Measurements from ENCODE around the gene RPUSD3.

DNA sequence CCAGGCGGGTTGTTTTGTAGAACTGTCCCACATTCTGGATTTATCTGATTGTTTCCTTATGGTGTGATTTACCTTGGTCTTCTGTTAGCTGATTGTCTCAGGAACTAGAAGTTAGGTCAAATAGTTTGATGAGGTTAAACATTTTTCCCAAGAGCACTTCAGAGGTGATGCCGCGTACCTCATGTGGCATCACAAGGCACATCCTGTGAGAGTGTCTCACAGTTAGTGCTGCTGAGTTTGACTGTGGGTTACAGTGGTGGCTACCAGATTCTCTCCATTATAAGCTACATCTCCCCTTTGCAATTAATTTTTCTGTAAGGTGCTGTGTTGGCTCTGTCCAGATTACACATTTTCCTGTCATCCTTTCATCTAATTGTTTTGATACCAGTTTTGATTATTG lies 12.6 kb downstream of the RPUSD3 start:
- TF ChIP-seq, protein P1, sequence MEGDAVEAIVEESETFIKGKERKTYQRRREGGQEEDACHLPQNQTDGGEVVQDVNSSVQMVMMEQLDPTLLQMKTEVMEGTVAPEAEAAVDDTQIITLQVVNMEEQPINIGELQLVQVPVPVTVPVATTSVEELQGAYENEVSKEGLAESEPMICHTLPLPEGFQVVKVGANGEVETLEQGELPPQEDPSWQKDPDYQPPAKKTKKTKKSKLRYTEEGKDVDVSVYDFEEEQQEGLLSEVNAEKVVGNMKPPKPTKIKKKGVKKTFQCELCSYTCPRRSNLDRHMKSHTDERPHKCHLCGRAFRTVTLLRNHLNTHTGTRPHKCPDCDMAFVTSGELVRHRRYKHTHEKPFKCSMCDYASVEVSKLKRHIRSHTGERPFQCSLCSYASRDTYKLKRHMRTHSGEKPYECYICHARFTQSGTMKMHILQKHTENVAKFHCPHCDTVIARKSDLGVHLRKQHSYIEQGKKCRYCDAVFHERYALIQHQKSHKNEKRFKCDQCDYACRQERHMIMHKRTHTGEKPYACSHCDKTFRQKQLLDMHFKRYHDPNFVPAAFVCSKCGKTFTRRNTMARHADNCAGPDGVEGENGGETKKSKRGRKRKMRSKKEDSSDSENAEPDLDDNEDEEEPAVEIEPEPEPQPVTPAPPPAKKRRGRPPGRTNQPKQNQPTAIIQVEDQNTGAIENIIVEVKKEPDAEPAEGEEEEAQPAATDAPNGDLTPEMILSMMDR (conservative IDR thresholded peaks at IDR 0.05), result no peak
- no peak for TF ChIP-seq EZH2 (IDR thresholded peaks at IDR 0.05; ENCODE audit: low read depth)
